Glutamatergic neuron (in vitro differentiated cells): Measurements from ENCODE around the gene RFX1. TPM values are rescaled to one million over a fixed set of nuclear protein-coding genes. Genes with fewer than 3 reads are reported as not detected.

Source experiments
- DNase-seq: peaks from one replicate; pipeline ENCODE4 v3.0.0; 2022
- H3K27ac Mint-ChIP-seq: one replicate; pipeline ENCODE4 v1.8.0; 2020; ENCODE audit warnings: mild to moderate bottlenecking, mixed read lengths, inconsistent platforms; ENCODE audit not compliant: unreplicated experiment
- H3K27me3 Mint-ChIP-seq: one replicate; pipeline ENCODE4 v1.8.0; 2020; ENCODE audit warnings: mild to moderate bottlenecking, moderate library complexity, mixed read lengths, inconsistent platforms; ENCODE audit not compliant: unreplicated experiment
- H3K36me3 Mint-ChIP-seq: one replicate; pipeline ENCODE4 v1.8.0; 2020; ENCODE audit warnings: mild to moderate bottlenecking, mixed read lengths, inconsistent platforms; ENCODE audit not compliant: unreplicated experiment
- H3K4me1 Mint-ChIP-seq: one replicate; pipeline ENCODE4 v1.8.0; 2020; ENCODE audit warnings: mild to moderate bottlenecking, low read depth, mixed read lengths, inconsistent platforms; ENCODE audit not compliant: unreplicated experiment
- H3K4me3 Mint-ChIP-seq: one replicate; pipeline ENCODE4 v1.8.0; 2020; ENCODE audit warnings: mild to moderate bottlenecking, mixed read lengths, inconsistent platforms; ENCODE audit not compliant: unreplicated experiment
- H3K9me3 Mint-ChIP-seq: one replicate; pipeline ENCODE4 v1.8.0; 2020; ENCODE audit warnings: mild to moderate bottlenecking, moderate library complexity, mixed read lengths, inconsistent platforms; ENCODE audit not compliant: unreplicated experiment
- CTCF ChIP-seq: fragments of 200-600 bp; sonication (generic); IDR thresholded peaks from one replicate; pipeline ENCODE4 v1.5.0; 2021; ENCODE audit not compliant: partially characterized antibody, unreplicated experiment
- total RNA-seq: library from RNA; stranded (reverse); fragmentation: NEBNext Ultra II Directional; extraction: Animal tissue kit (Norgen Biotek cat#: 25700); gene quantifications from one replicate; pipeline ENCODE4 v1.2.1, GENCODE V29; 2021; ENCODE audit not compliant: unreplicated experiment

RFX1 gene
- total RNA-seq, 1 donor from 2014 or later, result 9.4 TPM

- Mint-ChIP-seq H3K36me3 (no peaks in the 10 kb centered on the region), H3K9me3 (peaks cover 11% of the 10 kb centered on the region), H3K27me3 (peaks cover 12% of the 10 kb centered on the region), H3K4me3 (peak overlapping the region; percentile 69), H3K27ac (peak overlapping the region; percentile 66), H3K4me1 (no peaks in the 10 kb centered on the region)
- no peak for DNase-seq
- no peak for TF ChIP-seq CTCF
These were observed 1.3 kb downstream of the RFX1 start for GRCh38 chr19:14004619-14005348.

DNA sequence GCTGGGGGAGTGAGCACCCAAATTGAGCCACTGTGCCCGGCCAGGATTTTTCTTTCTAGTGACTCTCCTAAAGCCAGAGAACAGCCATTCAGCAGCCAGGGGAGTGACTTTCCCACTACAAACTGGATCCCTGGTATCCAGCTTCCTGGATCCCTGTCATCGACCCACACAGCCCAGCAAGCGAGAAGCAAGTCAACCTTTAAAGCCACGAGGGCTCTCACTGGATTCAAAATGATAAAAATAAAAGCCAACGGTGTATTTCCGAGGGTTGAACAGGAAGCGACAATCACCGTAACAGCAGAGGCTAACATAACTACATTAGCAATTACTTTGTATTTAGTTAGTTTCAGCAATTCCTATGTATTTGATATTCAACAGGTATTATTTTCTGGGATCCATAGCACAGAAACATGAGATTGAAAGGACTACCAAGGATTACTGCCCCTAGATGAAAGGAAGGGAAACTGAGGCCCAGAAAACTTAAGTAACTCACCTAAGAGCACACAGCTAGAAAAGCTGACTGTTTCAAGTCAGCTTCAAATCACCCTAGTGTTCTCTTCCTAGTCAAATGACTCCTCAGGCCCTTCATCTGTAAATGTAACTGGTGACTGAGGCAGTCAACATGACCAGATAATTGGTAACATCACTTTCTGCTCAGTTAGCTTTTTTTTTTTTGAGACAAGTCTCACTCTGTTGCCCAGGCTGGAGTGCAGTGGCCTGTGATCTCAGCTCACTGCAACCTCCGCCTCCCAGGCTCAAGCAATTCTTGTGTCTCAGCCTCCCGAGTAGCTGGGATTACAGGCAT is 2.7 kb downstream of the RFX1 start:
- peaks cover 10% of the 10 kb centered on the region for H3K27me3 Mint-ChIP-seq
- no peaks in the 10 kb centered on the region for H3K4me1 Mint-ChIP-seq
- H3K4me3 Mint-ChIP-seq, result no peak overlapping the region
- no peak for DNase-seq
- no peak for TF ChIP-seq CTCF
- no peak overlapping the region for H3K27ac Mint-ChIP-seq
- H3K36me3 Mint-ChIP-seq, result peaks cover 7% of the 10 kb centered on the region
- peaks cover 11% of the 10 kb centered on the region for H3K9me3 Mint-ChIP-seq

GRCh38 chr19:14002571-14003250 is 3.4 kb downstream of the RFX1 start:
- TF ChIP-seq CTCF, result no peak
- Mint-ChIP-seq H3K4me3 (no peak overlapping the region), H3K36me3 (peaks cover 8% of the 10 kb centered on the region), H3K27me3 (peaks cover 8% of the 10 kb centered on the region), H3K9me3 (peaks cover 13% of the 10 kb centered on the region), H3K4me1 (no peaks in the 10 kb centered on the region), H3K27ac (no peak overlapping the region)
- no peak for DNase-seq

GRCh38 chr19:14000691-14001375 is 5.3 kb downstream of the RFX1 start:
- no peaks in the 10 kb centered on the region for H3K4me1 Mint-ChIP-seq
- DNase-seq, result no peak
- peaks cover 8% of the 10 kb centered on the region for H3K36me3 Mint-ChIP-seq
- H3K9me3 Mint-ChIP-seq, result peaks cover 5% of the 10 kb centered on the region
- no peak overlapping the region for H3K4me3 Mint-ChIP-seq
- TF ChIP-seq CTCF, result no peak
- H3K27me3 Mint-ChIP-seq, result no peaks in the 10 kb centered on the region
- H3K27ac Mint-ChIP-seq, result no peak overlapping the region
